Neural cell (in vitro differentiated cells): ENCODE data around the gene BLOC1S4. TPM values are rescaled to one million over a fixed set of nuclear protein-coding genes. Genes with fewer than 3 reads are reported as not detected.

Experiments used
- H2AFZ ChIP-seq: fragments of 200-600, 300-800 bp; sonication (generic), shearing (Covaris generic); 2 replicates; pipeline ENCODE4 v1.6.0; 2014; ENCODE audit warnings: low read depth, mild to moderate bottlenecking, antibody characterized with exemption, low read length, moderate library complexity
- H3F3A ChIP-seq: fragments of 200-600 bp; shearing (Covaris generic); 2 replicates; pipeline ENCODE4 v1.6.1; 2016; ENCODE audit warnings: mild to moderate bottlenecking, moderate library complexity, mixed read lengths, antibody characterized with exemption, low read length; ENCODE audit not compliant: insufficient read depth, poor library complexity, severe bottlenecking
- H3K27ac ChIP-seq: fragments of 200-600, 300-800 bp; sonication (generic), shearing (Covaris generic); 2 replicates; pipeline ENCODE4 v1.5.1; 2014; ENCODE audit warnings: mild to moderate bottlenecking, low read length, moderate library complexity
- H3K27me3 ChIP-seq: fragments of 300-800, 200-600 bp; sonication (generic), shearing (Covaris generic); 2 replicates; pipeline ENCODE4 v1.6.0; 2014; ENCODE audit warnings: mild to moderate bottlenecking, low read depth, low read length, moderate library complexity; ENCODE audit not compliant: insufficient read depth
- H3K36me3 ChIP-seq: fragments of 300-800, 200-600 bp; sonication (generic), shearing (Covaris generic); 2 replicates; pipeline ENCODE4 v1.5.1; 2014; ENCODE audit warnings: mild to moderate bottlenecking, antibody characterized with exemption, low read length, moderate library complexity; ENCODE audit not compliant: insufficient read depth
- H3K4me2 ChIP-seq: fragments of 300-800, 200-600 bp; sonication (generic), shearing (Covaris generic); 2 replicates; pipeline ENCODE4 v1.6.0; 2014; ENCODE audit warnings: mild to moderate bottlenecking, low read length
- H3K4me3 ChIP-seq: fragments of 300-800, 200-600 bp; sonication (generic), shearing (Covaris generic); 2 replicates; pipeline ENCODE4 v1.5.1; 2014; ENCODE audit warnings: mild to moderate bottlenecking, low read length, moderate library complexity
- H3K79me2 ChIP-seq: fragments of 200-600 bp; shearing (Covaris generic); replicated peaks from 2 replicates; pipeline ENCODE4 v1.6.0; 2014; ENCODE audit warnings: mild to moderate bottlenecking, low read length, moderate library complexity; ENCODE audit not compliant: insufficient read depth
- H3K9ac ChIP-seq: fragments of 300-800, 200-600 bp; sonication (generic), shearing (Covaris generic); 2 replicates; pipeline ENCODE4 v1.6.1; 2016; ENCODE audit warnings: mild to moderate bottlenecking, low read length, mixed read lengths
- H3K9me2 ChIP-seq: fragments of 200-600 bp; shearing (Covaris generic); 2 replicates; pipeline ENCODE4 v1.6.1; 2016; ENCODE audit warnings: mild to moderate bottlenecking, low read length, mixed read lengths; ENCODE audit not compliant: insufficient read depth
- H3K9me3 ChIP-seq: fragments of 200-600, 300-800 bp; sonication (generic), shearing (Covaris generic); 2 replicates; pipeline ENCODE4 v1.6.1; 2016; ENCODE audit warnings: mild to moderate bottlenecking, mixed run types, low read length, moderate library complexity, mixed read lengths
- H4K20me1 ChIP-seq: fragments of 200-600 bp; shearing (Covaris generic); 2 replicates; pipeline ENCODE4 v1.6.1; 2016; ENCODE audit warnings: mild to moderate bottlenecking, mixed run types; ENCODE audit not compliant: insufficient read depth
- CTCF ChIP-seq: fragments of 450-650 bp; IDR thresholded peaks from 2 replicates; pipeline ENCODE4 v1.5.1; 2014; ENCODE audit warnings: antibody characterized with exemption, mild to moderate bottlenecking, moderate library complexity; ENCODE audit not compliant: poor library complexity, severe bottlenecking
- EP300 ChIP-seq: fragments of 450-650 bp; conservative IDR thresholded peaks from 2 replicates; pipeline ENCODE4 v1.6.1; 2014; ENCODE audit warnings: antibody characterized with exemption, mild to moderate bottlenecking, moderate library complexity; ENCODE audit not compliant: poor library complexity, severe bottlenecking
- EZH2 ChIP-seq: fragments of 200-600, 300-800 bp; shearing (Covaris generic), sonication (generic); IDR thresholded peaks from 2 replicates; pipeline ENCODE4 v1.6.1; 2014; ENCODE audit warnings: antibody characterized with exemption, low read length, borderline replicate concordance, mild to moderate bottlenecking; ENCODE audit not compliant: insufficient read depth, poor library complexity, severe bottlenecking
- MXI1 ChIP-seq: fragments of 450-650 bp; conservative IDR thresholded peaks from 2 replicates; pipeline ENCODE4 v1.6.1; 2014; ENCODE audit warnings: antibody characterized with exemption, mild to moderate bottlenecking; ENCODE audit not compliant: poor library complexity, severe bottlenecking
- POLR2AphosphoS5 ChIP-seq: IDR thresholded peaks from 2 replicates; pipeline ENCODE4 v1.6.1; 2012
- RAD21 ChIP-seq: fragments of 450-650 bp; conservative IDR thresholded peaks from 2 replicates; pipeline ENCODE4 v1.6.1; 2014; ENCODE audit warnings: antibody characterized with exemption, mild to moderate bottlenecking, moderate library complexity
- REST ChIP-seq: IDR thresholded peaks from 2 replicates; pipeline ENCODE4 v1.6.1; 2012; ENCODE audit warnings: borderline replicate concordance
- SMC3 ChIP-seq: fragments of 450-650 bp; conservative IDR thresholded peaks from 2 replicates; pipeline ENCODE4 v1.6.1; 2014; ENCODE audit warnings: antibody characterized with exemption, mild to moderate bottlenecking, moderate library complexity; ENCODE audit not compliant: poor library complexity
- TAF1 ChIP-seq: IDR thresholded peaks from 2 replicates; pipeline ENCODE4 v1.6.1; 2012; ENCODE audit warnings: low read depth
- polyA plus RNA-seq: library from polyadenylated mRNA; depleted of rRNA; stranded (reverse); fragments of >200 nt; gene quantifications from 2 replicates; pipeline ENCODE4 v1.2.3, GENCODE V29; 2014

BLOC1S4 gene
- polyA plus RNA-seq, 1 donor from 2014 or later = 21.2 TPM

GRCh38 chr4:6742507-6742906 is 26.5 kb downstream of the BLOC1S4 start:
- no peak overlapping the region for H3K27ac ChIP-seq
- H3K36me3 ChIP-seq = no peaks in the 10 kb centered on the region
- H3K4me2 ChIP-seq = no peak overlapping the region
- H3K9me3 ChIP-seq = no peaks in the 10 kb centered on the region
- no peak overlapping the region for H3K9ac ChIP-seq
- H3K79me2 ChIP-seq = no peaks in the 10 kb centered on the region
- H3K9me2 ChIP-seq = no peaks in the 10 kb centered on the region
- no peaks in the 10 kb centered on the region for H3F3A ChIP-seq
- no peak overlapping the region for H3K4me3 ChIP-seq
- TF ChIP-seq POLR2AphosphoS5 (no peak), TAF1 (no peak), MXI1 (no peak), CTCF (no peak), SMC3 (no peak), RAD21 (no peak), EP300 (no peak), REST (no peak), EZH2 (no peak)
- H4K20me1 ChIP-seq = no peaks in the 10 kb centered on the region
- H3K27me3 ChIP-seq = no peaks in the 10 kb centered on the region
- H2AFZ ChIP-seq = no peak overlapping the region

GRCh38 chr4:6742989-6743388 is 27.0 kb downstream of the BLOC1S4 start:
- no peak overlapping the region for H2AFZ ChIP-seq
- H3K36me3 ChIP-seq = no peaks in the 10 kb centered on the region
- no peaks in the 10 kb centered on the region for H4K20me1 ChIP-seq
- no peak for TF ChIP-seq RAD21
- no peak for TF ChIP-seq SMC3
- TF ChIP-seq EZH2 = no peak
- TF ChIP-seq MXI1 = no peak
- TF ChIP-seq CTCF = no peak
- TF ChIP-seq REST = no peak
- no peak for TF ChIP-seq POLR2AphosphoS5
- no peak for TF ChIP-seq EP300
- TF ChIP-seq TAF1 = no peak
- H3K9me3 ChIP-seq = no peaks in the 10 kb centered on the region
- H3K27me3 ChIP-seq = no peaks in the 10 kb centered on the region
- no peaks in the 10 kb centered on the region for H3K9me2 ChIP-seq
- no peak overlapping the region for H3K4me2 ChIP-seq
- no peak overlapping the region for H3K9ac ChIP-seq
- H3F3A ChIP-seq = no peaks in the 10 kb centered on the region
- H3K79me2 ChIP-seq = no peaks in the 10 kb centered on the region
- H3K27ac ChIP-seq = no peak overlapping the region
- H3K4me3 ChIP-seq = no peak overlapping the region
